ENCODE data around the gene COQ5. TPM values are rescaled to one million over a fixed set of nuclear protein-coding genes. Genes with fewer than 3 reads are reported as not detected.
"Not testable (repeated sequence)": the region's sequence is repeated elsewhere in the genome, so short reads cannot be mapped to it uniquely, and the experiment has no call there.

The COQ5 gene
- total RNA-seq, 1 experiment from 2014 or later = 52.0 TPM

GRCh38 chr12:120529641-120530417 lies 871 bp upstream of the COQ5 start:
- DNase-seq (ENCODE audit: low read depth) = peak; percentile 59

- no peak for DNase-seq (ENCODE audit: low read depth)
These were observed 6.4 kb downstream of the COQ5 start for GRCh38 chr12:120522568-120522967.

- DNase-seq (ENCODE audit: low read depth) = not testable (repeated sequence)
These were observed 9.6 kb downstream of the COQ5 start for GRCh38 chr12:120519324-120519723.

GRCh38 chr12:120515496-120515895 lies 13.5 kb downstream of the COQ5 start:
- no peak for DNase-seq (ENCODE audit: low read depth)

- DNase-seq (ENCODE audit: low read depth) = no peak
These were observed 15.0 kb downstream of the COQ5 start for GRCh38 chr12:120514002-120514401.

GRCh38 chr12:120508537-120508936 lies 20.4 kb downstream of the COQ5 start:
- no peak for DNase-seq (ENCODE audit: low read depth)

- DNase-seq (ENCODE audit: low read depth) = no peak
These were observed 24.4 kb downstream of the COQ5 start for GRCh38 chr12:120504587-120504986.

- DNase-seq (ENCODE audit: low read depth) = no peak
These were observed 28.4 kb downstream of the COQ5 start for GRCh38 chr12:120500581-120500980.

GRCh38 chr12:120498870-120499515 lies 30.0 kb downstream of the COQ5 start:
- no peak for DNase-seq (ENCODE audit: low read depth)

GRCh38 chr12:120497524-120498150 lies 31.3 kb downstream of the COQ5 start:
- no peak for DNase-seq (ENCODE audit: low read depth)

GRCh38 chr12:120496413-120497340 lies 32.3 kb downstream of the COQ5 start:
- DNase-seq (ENCODE audit: low read depth) = peak; percentile 60

GRCh38 chr12:120495731-120496412 lies 33.1 kb downstream of the COQ5 start, which contains the start of gene DYNLL1:
DYNLL1 (plus strand) TSS chr12:120496113; CDS start chr12:120496422, 309 bp downstream.
- DNase-seq (ENCODE audit: low read depth) = peak; percentile 94

GRCh38 chr12:120495186-120495730 lies 33.7 kb downstream of the COQ5 start:
- DNase-seq (ENCODE audit: low read depth) = no peak

- no peak for DNase-seq (ENCODE audit: low read depth)
These were observed 38.0 kb downstream of the COQ5 start for GRCh38 chr12:120490833-120491512.

GRCh38 chr12:120490325-120490724 lies 38.6 kb downstream of the COQ5 start:
- DNase-seq (ENCODE audit: low read depth) = no peak

- no peak for DNase-seq (ENCODE audit: low read depth)
These were observed 39.9 kb downstream of the COQ5 start for GRCh38 chr12:120489018-120489417.

GRCh38 chr12:120488057-120488640 lies 40.8 kb downstream of the COQ5 start:
- no peak for DNase-seq (ENCODE audit: low read depth)

- not testable (repeated sequence) for DNase-seq (ENCODE audit: low read depth)
These were observed 41.4 kb downstream of the COQ5 start for GRCh38 chr12:120487552-120487951.

Data from HT1080 (cell line).